CD14-positive monocyte (primary cell): ENCODE measurements around the gene CDH13. TPM values are rescaled to one million over a fixed set of nuclear protein-coding genes. Genes with fewer than 3 reads are reported as not detected.

Experiments
- DNase-seq, 3 donors: peaks; one replicate each; pipeline ENCODE4 v3.0.0-alpha.2; 2011 to 2022
- H2AFZ ChIP-seq: 2 replicates; pipeline ENCODE4 v1.6.0; 2012; ENCODE audit warnings: mild to moderate bottlenecking, low read depth, low read length, inconsistent platforms; ENCODE audit not compliant: insufficient read depth, poor library complexity, severe bottlenecking
- H3K27ac ChIP-seq, 2 donors: 1 replicate in 1 of 2; 2 replicates in 1 of 2; pipeline ENCODE4 v1.5.1; 2012 to 2013; ENCODE audit warnings: low read length in 2 of 2, control low read depth in 1 of 2, inconsistent platforms in 1 of 2, low read depth in 1 of 2, mild to moderate bottlenecking in 1 of 2
- H3K27me3 ChIP-seq, 2 donors: one replicate each; pipeline versions ENCODE4 v1.6.0 to v1.6.1; 2011 to 2013; ENCODE audit warnings: low read length in 2 of 2; ENCODE audit not compliant: control insufficient read depth in 2 of 2, insufficient read depth in 2 of 2
- H3K36me3 ChIP-seq, 2 donors: replicated peaks in 1 of 2; 1 replicate in 1 of 2; 2 replicates in 1 of 2; pipeline versions ENCODE4 v1.5.1 to v1.6.1; 2012 to 2013; ENCODE audit warnings: low read length in 2 of 2, control low read depth in 1 of 2, inconsistent platforms in 1 of 2, mild to moderate bottlenecking in 1 of 2; ENCODE audit not compliant: insufficient read depth in 2 of 2, control insufficient read depth in 1 of 2
- H3K4me1 ChIP-seq, 2 donors: 1 replicate in 1 of 2; 2 replicates in 1 of 2; pipeline versions ENCODE4 v1.5.1 to v1.6.1; 2012 to 2013; ENCODE audit warnings: low read length in 2 of 2, control low read depth in 1 of 2, inconsistent platforms in 1 of 2, mild to moderate bottlenecking in 1 of 2, moderate library complexity in 1 of 2; ENCODE audit not compliant: insufficient read depth in 2 of 2, control insufficient read depth in 1 of 2
- H3K4me2 ChIP-seq: replicated peaks from 2 replicates; pipeline ENCODE3; 2012; ENCODE audit warnings: low read length, moderate library complexity, mild to moderate bottlenecking; ENCODE audit not compliant: poor library complexity, severe bottlenecking; ENCODE audit errors: extremely low read depth
- H3K4me3 ChIP-seq, 3 experiments: fragments of 200-600 bp in 1 of 3; sonication (generic) in 1 of 3; replicated peaks in 1 of 3; 1 replicate in 2 of 3; 2 replicates in 1 of 3; pipeline ENCODE4 v1.5.1; 2011 to 2013; ENCODE audit warnings: low read length in 3 of 3, mild to moderate bottlenecking in 3 of 3, control low read depth in 2 of 3, low read depth in 2 of 3, inconsistent platforms in 1 of 3, moderate library complexity in 1 of 3
- H3K79me2 ChIP-seq: 2 replicates; pipeline ENCODE4 v1.6.0; 2012; ENCODE audit warnings: mild to moderate bottlenecking, control low read depth, inconsistent platforms, low read length, moderate library complexity; ENCODE audit not compliant: insufficient read depth
- H3K9ac ChIP-seq: 2 replicates; pipeline ENCODE4 v1.6.0; 2017; ENCODE audit warnings: low read length, mild to moderate bottlenecking; ENCODE audit not compliant: insufficient read depth, poor library complexity, severe bottlenecking
- H3K9me3 ChIP-seq, 2 donors: replicated peaks in 1 of 2; 1 replicate in 1 of 2; 2 replicates in 1 of 2; pipeline versions ENCODE4 v1.5.1 to v1.6.1; 2012 to 2013; ENCODE audit warnings: low read length in 2 of 2, control low read depth in 1 of 2; ENCODE audit not compliant: control insufficient read depth in 1 of 2, insufficient read depth in 1 of 2
- H4K20me1 ChIP-seq: 2 replicates; pipeline ENCODE4 v1.6.0; 2012; ENCODE audit warnings: mild to moderate bottlenecking, low read length, control low read depth, moderate library complexity; ENCODE audit not compliant: insufficient read depth
- H3K27ac Mint-ChIP-seq, 7 donors: one replicate each; pipeline ENCODE4 v1.8.0; 2020; ENCODE audit warnings: mild to moderate bottlenecking in 7 of 7, mixed read lengths in 7 of 7, moderate library complexity in 6 of 7, inconsistent platforms in 2 of 7
- H3K27me3 Mint-ChIP-seq, 3 donors: one replicate each; pipeline ENCODE4 v1.8.0; 2021 to 2022; ENCODE audit warnings: low read depth in 3 of 3, mild to moderate bottlenecking in 3 of 3, mixed read lengths in 3 of 3, moderate library complexity in 3 of 3, inconsistent platforms in 1 of 3
- H3K36me3 Mint-ChIP-seq, 2 donors: one replicate each; pipeline ENCODE4 v1.8.0; 2020; ENCODE audit warnings: mixed read lengths in 2 of 2, inconsistent platforms in 1 of 2, mild to moderate bottlenecking in 1 of 2
- H3K4me1 Mint-ChIP-seq: one replicate; pipeline ENCODE4 v1.8.0; 2020; ENCODE audit warnings: mild to moderate bottlenecking, mixed read lengths
- H3K4me3 Mint-ChIP-seq, 2 donors: one replicate each; pipeline ENCODE4 v1.8.0; 2020; ENCODE audit warnings: mild to moderate bottlenecking in 2 of 2, mixed read lengths in 2 of 2, moderate library complexity in 1 of 2
- H3K9me3 Mint-ChIP-seq, 7 donors: one replicate each; pipeline ENCODE4 v1.8.0; 2020 to 2022; ENCODE audit warnings: mixed read lengths in 7 of 7, mild to moderate bottlenecking in 6 of 7, moderate library complexity in 6 of 7, inconsistent platforms in 2 of 7
- CTCF ChIP-seq: fragments of 200-600 bp; IDR thresholded peaks from one replicate; pipeline ENCODE4 v1.8.0; 2022; ENCODE audit warnings: antibody characterized with exemption, mild to moderate bottlenecking
- WGBS: methylation state at CpG from one replicate; pipeline ENCODE4 v1.1.5; 2013; ENCODE audit warnings: missing lambda C conversion rate; ENCODE audit not compliant: insufficient coverage; 5-methylcytosine and 5-hydroxymethylcytosine counted together
- intact Hi-C, 2 donors: fragments of 100-400 bp; cut with micrococcal nuclease; formaldehyde crosslinking; loops; one replicate each; pipeline versions ENCODE4 v1.15.0 to v1.15.1; 2023
- polyA plus RNA-seq, 3 donors: library from polyadenylated mRNA; depleted of rRNA in 1 of 3; unstranded in 2 of 3; stranded (reverse) in 1 of 3; fragments of 300-500 nt in 2 of 3; fragments of >200 nt in 1 of 3; fragmentation: Illumina TruSeq in 2 of 3; gene quantifications; 1 replicate in 2 of 3; 2 replicates in 1 of 3; pipeline ENCODE4 v1.2.3, GENCODE V29; 2012 to 2021

The CDH13 gene
- polyA plus RNA-seq, 3 donors = 0.13 to 0.19 TPM; not detected in 1

DNA sequence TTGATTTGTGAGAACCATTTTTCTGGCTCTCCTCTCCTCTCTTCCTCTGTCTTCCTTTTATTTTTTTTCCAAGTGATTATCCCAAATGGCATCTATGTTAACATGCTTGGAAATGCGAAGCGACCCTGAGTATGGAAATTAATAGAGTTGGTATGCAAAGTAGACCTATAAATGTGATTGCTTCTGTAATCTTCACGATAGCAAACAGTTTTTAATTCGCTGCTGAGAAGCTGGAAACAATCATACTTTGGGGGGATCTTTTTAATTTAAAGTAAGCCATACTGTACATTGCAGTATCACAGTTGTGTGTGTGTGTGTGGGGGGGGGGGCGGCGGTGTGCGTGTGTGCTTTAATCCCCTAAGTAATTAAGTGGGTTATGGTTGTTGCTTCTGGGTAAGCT is 233.3 kb downstream of the CDH13 start:
- Histone ChIP-seq H2AFZ (no peak overlapping the region), H3K27me3 (no peaks in the 10 kb centered on the region), H3K9ac (no peak overlapping the region), H3K27ac (no peak overlapping the region), H3K4me3 (no peak overlapping the region), H3K4me2 (no peak overlapping the region), H3K4me1 (no peaks in the 10 kb centered on the region), H3K36me3 (no peaks in the 10 kb centered on the region), H4K20me1 (no peaks in the 10 kb centered on the region), H3K79me2 (no peaks in the 10 kb centered on the region), H3K9me3 (peaks cover 8% of the 10 kb centered on the region in 2 donors)
- H3K27me3 Mint-ChIP-seq = peaks cover 0 to 2% (median 0%) of the 10 kb centered on the region in 3 donors
- no peak overlapping the region for H3K4me3 Mint-ChIP-seq
- H3K9me3 Mint-ChIP-seq = peaks cover 0 to 15% (median 2%) of the 10 kb centered on the region in 7 donors
- no peak for TF ChIP-seq CTCF
- no peaks in the 10 kb centered on the region for H3K4me1 Mint-ChIP-seq
- DNase-seq = no peak
- H3K27ac Mint-ChIP-seq = no peak overlapping the region
- intact Hi-C loops = no loop called here
- 100% methylated on average over 2 of the region's 7 CpGs for whole genome bisulfite sequencing
- no peaks in the 10 kb centered on the region for H3K36me3 Mint-ChIP-seq

GRCh38 chr16:82862057-82862456 is 235.3 kb downstream of the CDH13 start:
- H3K4me1 Mint-ChIP-seq = no peaks in the 10 kb centered on the region
- no peaks in the 10 kb centered on the region for H3K27me3 ChIP-seq
- H3K36me3 ChIP-seq = no peaks in the 10 kb centered on the region
- H3K27ac ChIP-seq = no peak overlapping the region
- H3K36me3 Mint-ChIP-seq = no peaks in the 10 kb centered on the region
- no peak for TF ChIP-seq CTCF
- no peaks in the 10 kb centered on the region for H3K79me2 ChIP-seq
- no peak overlapping the region for H3K27ac Mint-ChIP-seq
- no peak overlapping the region for H2AFZ ChIP-seq
- H3K4me1 ChIP-seq = no peaks in the 10 kb centered on the region
- no peaks in the 10 kb centered on the region for H4K20me1 ChIP-seq
- H3K4me2 ChIP-seq = no peak overlapping the region
- H3K9me3 ChIP-seq = peaks cover 15 to 18% of the 10 kb centered on the region in 2 donors
- H3K27me3 Mint-ChIP-seq = no peaks in the 10 kb centered on the region
- DNase-seq = no peak
- no peak overlapping the region for H3K4me3 ChIP-seq
- WGBS = 100% methylated on average over 1 of the region's 1 CpG
- no peak overlapping the region for H3K4me3 Mint-ChIP-seq
- H3K9ac ChIP-seq = no peak overlapping the region
- intact Hi-C loops = no loop called here
- H3K9me3 Mint-ChIP-seq = peaks cover 0 to 23% (median 7%) of the 10 kb centered on the region in 7 donors
